Naive thymus-derived CD4-positive, alpha-beta T cell (primary cell): ENCODE measurements around the gene RCAN1. TPM values are rescaled to one million over a fixed set of nuclear protein-coding genes. Genes with fewer than 3 reads are reported as not detected.
A peak's percentile ranks its signal among the peaks of the same experiment; 100 is the strongest.

Experiments used
- ATAC-seq: fragments of 150-1000 bp; cut with Tn5 transposase; 2 replicates; pipeline ENCODE4 v1.10.0; 2021; ENCODE audit warnings: mild to moderate bottlenecking, moderate library complexity
- CTCF ChIA-PET: fragments of 350-600 bp; sonication (Branson Sonifier 250); formaldehyde crosslinking; loops from one replicate; lab custom pipeline; 2021; ENCODE audit warnings: antibody characterized with exemption; lab: Charles Lee
- POLR2A ChIA-PET: fragments of 350-600 bp; sonication (Branson Sonifier 250); formaldehyde crosslinking; loops from one replicate; lab custom pipeline; 2021; ENCODE audit warnings: antibody characterized with exemption, inconsistent platforms; lab: Charles Lee
- DNase-seq, 9 donors: peaks; one replicate each; pipeline versions ENCODE4 v3.0.0 to v3.0.0-alpha.2; 2020 to 2022; ENCODE audit warnings: mixed read lengths in 1 of 9
- H3K27ac ChIP-seq: one replicate; pipeline ENCODE4 v1.7.0; 2013; ENCODE audit warnings: mild to moderate bottlenecking, low read depth, low read length, moderate library complexity
- H3K27me3 ChIP-seq, 2 donors: one replicate each; pipeline ENCODE4 v1.7.0; 2013; ENCODE audit warnings: low read length in 2 of 2, mild to moderate bottlenecking in 2 of 2, moderate library complexity in 2 of 2; ENCODE audit not compliant: control insufficient read depth in 2 of 2, insufficient read depth in 2 of 2
- H3K36me3 ChIP-seq, 3 experiments: 1 replicate in 2 of 3; 2 replicates in 1 of 3; pipeline ENCODE4 v1.7.0; 2013; ENCODE audit warnings: low read length in 3 of 3, mild to moderate bottlenecking in 3 of 3, moderate library complexity in 1 of 3; ENCODE audit not compliant: insufficient read depth in 3 of 3, control insufficient read depth in 2 of 3
- H3K4me1 ChIP-seq, 2 donors: one replicate each; pipeline ENCODE4 v1.7.0; 2013; ENCODE audit warnings: low read length in 2 of 2, mild to moderate bottlenecking in 2 of 2, moderate library complexity in 1 of 2; ENCODE audit not compliant: control insufficient read depth in 2 of 2, insufficient read depth in 2 of 2
- H3K4me3 ChIP-seq: 2 replicates; pipeline ENCODE4 v1.7.0; 2013; ENCODE audit warnings: mild to moderate bottlenecking, low read length
- H3K9me3 ChIP-seq, 3 experiments: 1 replicate in 2 of 3; 2 replicates in 1 of 3; pipeline ENCODE4 v1.7.0; 2013; ENCODE audit warnings: low read length in 3 of 3; ENCODE audit not compliant: control insufficient read depth in 2 of 3
- H3K27ac Mint-ChIP-seq, 9 donors: one replicate each; pipeline ENCODE4 v1.8.0; 2020 to 2022; ENCODE audit warnings: mixed read lengths in 9 of 9, mild to moderate bottlenecking in 8 of 9, moderate library complexity in 5 of 9, inconsistent platforms in 2 of 9
- H3K27me3 Mint-ChIP-seq, 5 donors: one replicate each; pipeline ENCODE4 v1.8.0; 2021 to 2022; ENCODE audit warnings: mixed read lengths in 5 of 5, mild to moderate bottlenecking in 1 of 5
- H3K36me3 Mint-ChIP-seq, 5 donors: one replicate each; pipeline ENCODE4 v1.8.0; 2020 to 2022; ENCODE audit warnings: mixed read lengths in 5 of 5, mild to moderate bottlenecking in 3 of 5, inconsistent platforms in 1 of 5
- H3K4me1 Mint-ChIP-seq, 7 donors: one replicate each; pipeline ENCODE4 v1.8.0; 2020 to 2022; ENCODE audit warnings: mixed read lengths in 7 of 7, mild to moderate bottlenecking in 3 of 7, inconsistent platforms in 1 of 7
- H3K4me3 Mint-ChIP-seq, 10 donors: one replicate each; pipeline ENCODE4 v1.8.0; 2020 to 2022; ENCODE audit warnings: mild to moderate bottlenecking in 10 of 10, mixed read lengths in 10 of 10, moderate library complexity in 6 of 10, inconsistent platforms in 2 of 10
- H3K9me3 Mint-ChIP-seq, 11 donors: one replicate each; pipeline ENCODE4 v1.8.0; 2020 to 2022; ENCODE audit warnings: mixed read lengths in 11 of 11, mild to moderate bottlenecking in 4 of 11, inconsistent platforms in 1 of 11, moderate library complexity in 1 of 11
- intact Hi-C, 2 donors: fragments of 100-400 bp; cut with micrococcal nuclease; formaldehyde crosslinking; loops; one replicate each; pipeline ENCODE4 v1.15.1; 2023
- polyA plus RNA-seq, 2 donors: library from polyadenylated mRNA; unstranded; fragments of 300-500 nt; fragmentation: Illumina TruSeq; gene quantifications; one replicate each; pipeline ENCODE4 v1.2.3, GENCODE V29; 2021
- total RNA-seq, 6 experiments: library from RNA in 5 of 6; stranded (reverse) in 5 of 6; gene quantifications; 1 replicate in 5 of 6; 2 replicates in 1 of 6; pipeline ENCODE4 v1.2.3 and lab custom pipeline; 2021 to 2026

RCAN1 gene
- total and polyA plus RNA-seq, 7 experiments from 2014 or later = 3.0 to 15.3 (median 5.0) TPM

GRCh38 chr21:34617753-34618339 is 2.9 kb upstream of the RCAN1 start:
- DNase-seq (peak in 1 of 9 donors; percentile 18), ATAC-seq (no peak)
- H3K27me3 Mint-ChIP-seq = peaks cover under 1 to 33% (median 9%) of the 10 kb centered on the region in 5 donors
- H3K4me1 Mint-ChIP-seq = peaks cover 10 to 17% (median 16%) of the 10 kb centered on the region in 7 donors
- Histone ChIP-seq H3K36me3 (no peaks in the 10 kb centered on the region), H3K4me3 (no peak overlapping the region), H3K27me3 (no peaks in the 10 kb centered on the region), H3K27ac (no peak overlapping the region), H3K9me3 (no peaks in the 10 kb centered on the region), H3K4me1 (peaks cover 4 to 12% of the 10 kb centered on the region in 2 donors)
- intact Hi-C loops = loop anchor here in 1 of 2 donors (5.0 to 10.0 kb wide), 4 partner anchors 429 to 2003 kb away; partner anchors contain the start of genes CFAP298, CHAF1B, PAXBP1 and RUNX1
- CTCF ChIA-PET = interaction anchor here (0.7 to 1.4 kb wide), 2 partner anchors 9 to 15 kb away, joined by 3 to 4 read pairs; no protein-coding TSS in a partner anchor
- H3K36me3 Mint-ChIP-seq = peaks cover 0 to 5% (median 0%) of the 10 kb centered on the region in 5 donors
- POLR2A ChIA-PET = no interaction called here
- H3K27ac Mint-ChIP-seq = no peak overlapping the region
- H3K9me3 Mint-ChIP-seq = peaks cover 0 to 3% (median 0%) of the 10 kb centered on the region in 11 donors
- no peak overlapping the region for H3K4me3 Mint-ChIP-seq

GRCh38 chr21:34615487-34615814 is 538 bp upstream of the RCAN1 start:
- H3K27ac Mint-ChIP-seq = peak overlapping the region; percentile 82 to 95 (median 83)
- peaks cover 4 to 12% of the 10 kb centered on the region in 2 donors for H3K4me1 ChIP-seq
- H3K4me3 ChIP-seq = peak overlapping the region; percentile 67
- H3K9me3 Mint-ChIP-seq = peaks cover 0 to under 1% (median 0%) of the 10 kb centered on the region in 11 donors
- no peaks in the 10 kb centered on the region for H3K9me3 ChIP-seq
- ChIA-PET POLR2A (interaction anchor here (0.8 kb wide), 1 partner anchor 8 kb away, joined by 3 read pairs; no protein-coding TSS in a partner anchor), CTCF (interaction anchor here (1.2 kb wide), 1 partner anchor 8 kb away, joined by 3 read pairs; no protein-coding TSS in a partner anchor)
- H3K27me3 Mint-ChIP-seq = peaks cover 0 to 35% (median 0%) of the 10 kb centered on the region in 5 donors
- ATAC-seq = peak; percentile 8
- intact Hi-C loops = loop anchor here (1.0 to 10.0 kb wide), 8 partner anchors 432 to 2001 kb away; partner anchors contain the start of genes ATP5PO (in 2 of the 2), CFAP298 (in 1 of the 2), CHAF1B (in 1 of the 2) and CRYZL1 (in 1 of the 2)
- peaks cover 15 to 25% (median 20%) of the 10 kb centered on the region in 7 donors for H3K4me1 Mint-ChIP-seq
- no peaks in the 10 kb centered on the region for H3K27me3 ChIP-seq
- no peak for DNase-seq
- no peaks in the 10 kb centered on the region for H3K36me3 ChIP-seq
- H3K27ac ChIP-seq = peak overlapping the region; percentile 57
- peak overlapping the region; percentile 83 to 96 (median 93) for H3K4me3 Mint-ChIP-seq
- H3K36me3 Mint-ChIP-seq = no peaks in the 10 kb centered on the region

DNA sequence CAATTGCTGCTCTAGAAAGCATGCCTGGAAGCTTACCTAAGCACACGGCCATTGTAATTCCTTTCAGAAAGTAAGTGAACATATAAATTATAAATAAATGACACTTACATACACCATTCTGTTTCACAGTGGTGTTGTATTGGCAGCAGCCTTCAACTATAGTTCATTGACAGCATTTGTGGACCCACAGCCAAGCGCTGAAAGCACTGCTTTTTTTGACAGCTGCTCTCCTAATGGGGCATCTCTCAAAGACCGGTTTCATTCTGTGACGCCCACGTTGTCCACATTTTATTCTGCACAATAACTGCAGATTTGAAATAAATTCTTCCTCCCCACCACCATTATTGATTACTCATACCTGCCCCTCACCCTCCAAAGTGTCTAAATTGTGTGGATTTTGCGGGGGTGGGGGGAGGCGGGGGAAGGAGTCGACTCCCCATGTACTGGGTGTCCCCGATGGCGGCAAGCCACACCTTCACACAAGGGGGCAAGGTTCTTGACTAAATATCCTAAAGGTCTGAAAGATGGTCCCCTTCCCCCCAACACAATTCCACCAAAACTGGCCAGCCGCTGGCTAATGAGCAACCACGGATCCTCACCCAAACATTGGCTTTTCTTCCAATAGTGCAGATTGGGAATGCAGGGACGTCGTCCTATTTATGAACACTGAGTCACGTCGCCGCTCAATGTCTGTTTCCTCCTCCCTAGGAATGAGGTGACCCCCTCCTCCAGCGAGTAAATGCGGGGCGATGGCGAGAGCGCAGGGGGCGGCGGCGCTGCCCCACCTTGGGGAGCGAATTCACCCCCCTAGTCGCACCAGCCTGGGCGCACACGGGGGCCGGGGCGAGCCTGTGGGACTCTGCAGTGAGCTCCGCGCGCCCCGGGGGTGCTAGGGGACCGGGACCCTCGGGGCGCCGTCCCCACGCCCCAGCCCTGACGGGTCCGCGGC is 960 bp downstream of the RCAN1 start:
- POLR2A ChIA-PET = no interaction called here
- peak in 3 of 9 donors; percentile 7 to 8 (median 7) for DNase-seq

DNA sequence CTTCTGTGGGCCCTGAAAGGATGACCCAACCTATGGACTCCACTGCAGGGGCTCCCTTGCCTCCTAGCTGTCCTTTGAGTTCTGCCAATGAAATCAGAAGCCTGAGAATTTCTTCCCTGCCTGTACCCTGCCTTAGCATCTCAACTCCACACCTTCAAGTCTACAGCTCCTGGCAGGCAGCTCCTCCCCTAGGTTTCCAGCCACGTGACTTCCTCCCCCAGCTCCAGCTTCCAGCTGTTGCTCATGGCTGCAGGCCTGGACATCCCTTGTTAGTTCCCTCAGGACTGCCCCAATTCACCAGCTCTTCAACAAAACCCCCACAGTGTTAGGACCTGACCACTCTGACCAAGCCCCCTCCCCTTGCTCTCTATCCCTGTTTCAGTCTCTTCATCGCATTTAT is 2.4 kb downstream of the RCAN1 start:
- Histone ChIP-seq H3K36me3 (no peaks in the 10 kb centered on the region), H3K4me1 (peaks cover 4 to 12% of the 10 kb centered on the region in 2 donors), H3K4me3 (no peak overlapping the region), H3K27ac (no peak overlapping the region), H3K27me3 (no peaks in the 10 kb centered on the region), H3K9me3 (no peaks in the 10 kb centered on the region)
- H3K4me3 Mint-ChIP-seq = peak overlapping the region in 3 of 10 donors; percentile 4 to 89 (median 10)
- DNase-seq (no peak), ATAC-seq (no peak)
- H3K27ac Mint-ChIP-seq = peak overlapping the region in 1 of 9 donors; percentile 9
- CTCF ChIA-PET = interaction anchor here (1.4 to 1.8 kb wide), 2 partner anchors 10 to 250 kb away, joined by 3 to 4 read pairs; no protein-coding TSS in a partner anchor
- H3K36me3 Mint-ChIP-seq = no peaks in the 10 kb centered on the region
- H3K9me3 Mint-ChIP-seq = no peaks in the 10 kb centered on the region
- POLR2A ChIA-PET = no interaction called here
- H3K27me3 Mint-ChIP-seq = peaks cover 0 to 27% (median 0%) of the 10 kb centered on the region in 5 donors
- peaks cover 17 to 25% (median 20%) of the 10 kb centered on the region in 7 donors for H3K4me1 Mint-ChIP-seq
- intact Hi-C loops = loop anchor here in 1 of 2 donors (10.0 kb wide), 1 partner anchor 1998 kb away; the partner anchor contains the start of gene CFAP298

More for the DNA sequence above, 960 bp downstream of the RCAN1 start:
- Mint-ChIP-seq H3K36me3 (no peaks in the 10 kb centered on the region), H3K9me3 (no peaks in the 10 kb centered on the region), H3K27me3 (peaks cover 0 to 32% (median 0%) of the 10 kb centered on the region in 5 donors), H3K27ac (peak overlapping the region; percentile 43 to 90 (median 67)), H3K4me1 (peaks cover 17 to 25% (median 20%) of the 10 kb centered on the region in 7 donors), H3K4me3 (peak overlapping the region; percentile 81 to 92 (median 88))
- H3K27ac ChIP-seq = no peak overlapping the region
- H3K4me3 ChIP-seq = peak overlapping the region; percentile 59
- intact Hi-C loops = loop anchor here in 1 of 2 donors (10.0 kb wide), 1 partner anchor 1999 kb away; the partner anchor contains the start of gene CFAP298
- no peaks in the 10 kb centered on the region for H3K36me3 ChIP-seq
- ATAC-seq = no peak
- H3K9me3 ChIP-seq = no peaks in the 10 kb centered on the region
- H3K27me3 ChIP-seq = no peaks in the 10 kb centered on the region
- CTCF ChIA-PET = interaction anchor here (1.8 kb wide), 1 partner anchor 252 kb away, joined by 3 read pairs; no protein-coding TSS in a partner anchor
- peaks cover 4 to 12% of the 10 kb centered on the region in 2 donors for H3K4me1 ChIP-seq

- intact Hi-C loops = loop anchor here in 1 of 2 donors (10.0 kb wide), 1 partner anchor 1997 kb away; the partner anchor contains the start of gene CFAP298
- H3K36me3 Mint-ChIP-seq = no peaks in the 10 kb centered on the region
- CTCF ChIA-PET = interaction anchor here (1.0 to 1.8 kb wide), 3 partner anchors 9 to 250 kb away, joined by 3 to 4 read pairs (median 3); no protein-coding TSS in a partner anchor
- Histone ChIP-seq H3K4me1 (peaks cover 4 to 12% of the 10 kb centered on the region in 2 donors), H3K9me3 (no peaks in the 10 kb centered on the region), H3K36me3 (no peaks in the 10 kb centered on the region), H3K27me3 (no peaks in the 10 kb centered on the region), H3K27ac (no peak overlapping the region), H3K4me3 (no peak overlapping the region)
- H3K4me3 Mint-ChIP-seq = peak overlapping the region in 1 of 10 donors; percentile 9
- no peak for ATAC-seq
- DNase-seq = no peak
- POLR2A ChIA-PET = no interaction called here
- no peaks in the 10 kb centered on the region for H3K9me3 Mint-ChIP-seq
- H3K4me1 Mint-ChIP-seq = peaks cover 17 to 25% (median 20%) of the 10 kb centered on the region in 7 donors
- peaks cover 0 to 27% (median 0%) of the 10 kb centered on the region in 5 donors for H3K27me3 Mint-ChIP-seq
- no peak overlapping the region for H3K27ac Mint-ChIP-seq
Measured at GRCh38 chr21:34612056-34612455, 2.9 kb downstream of the RCAN1 start.

- Histone ChIP-seq H3K36me3 (no peaks in the 10 kb centered on the region), H3K27ac (no peak overlapping the region), H3K4me1 (peaks cover 4 to 12% of the 10 kb centered on the region in 2 donors), H3K4me3 (no peak overlapping the region), H3K9me3 (no peaks in the 10 kb centered on the region), H3K27me3 (no peaks in the 10 kb centered on the region)
- no peak for ATAC-seq
- ChIA-PET CTCF (interaction anchor here (1.0 kb wide), 1 partner anchor 21 kb away, joined by 3 read pairs; no protein-coding TSS in a partner anchor), POLR2A (no interaction called here)
- no peak overlapping the region for H3K4me3 Mint-ChIP-seq
- peaks cover 17 to 25% (median 20%) of the 10 kb centered on the region in 7 donors for H3K4me1 Mint-ChIP-seq
- H3K9me3 Mint-ChIP-seq = no peaks in the 10 kb centered on the region
- H3K27me3 Mint-ChIP-seq = peaks cover 0 to 27% (median 0%) of the 10 kb centered on the region in 5 donors
- no peak for DNase-seq
- no peaks in the 10 kb centered on the region for H3K36me3 Mint-ChIP-seq
- no peak overlapping the region for H3K27ac Mint-ChIP-seq
- intact Hi-C loops = loop anchor here in 1 of 2 donors (10.0 kb wide), 1 partner anchor 1997 kb away; the partner anchor contains the start of gene CFAP298
Measured at GRCh38 chr21:34611528-34611927, 3.4 kb downstream of the RCAN1 start.
